Esophagus (tissue), 2 donors: Measurements from ENCODE around the gene SUPT3H. TPM values are rescaled to one million over a fixed set of nuclear protein-coding genes. Genes with fewer than 3 reads are reported as not detected.

Experiments used
- H3K27ac ChIP-seq, 2 donors: one replicate each; pipeline ENCODE4 v1.5.1; 2013; ENCODE audit warnings: low read depth in 2 of 2, mild to moderate bottlenecking in 2 of 2, inconsistent platforms in 1 of 2, low read length in 1 of 2, moderate library complexity in 1 of 2
- H3K27me3 ChIP-seq, 2 donors: one replicate each; pipeline ENCODE4 v1.6.1; 2013; ENCODE audit warnings: low read length in 2 of 2, control low read depth in 1 of 2, mild to moderate bottlenecking in 1 of 2; ENCODE audit not compliant: insufficient read depth in 2 of 2, control insufficient read depth in 1 of 2
- H3K36me3 ChIP-seq, 2 donors: one replicate each; pipeline ENCODE4 v1.6.1; 2013; ENCODE audit warnings: low read length in 1 of 2; ENCODE audit not compliant: control insufficient read depth in 2 of 2, insufficient read depth in 2 of 2
- H3K4me1 ChIP-seq, 2 donors: one replicate each; pipeline ENCODE4 v1.6.1; 2013; ENCODE audit warnings: low read length in 1 of 2; ENCODE audit not compliant: control insufficient read depth in 2 of 2, insufficient read depth in 2 of 2
- H3K4me3 ChIP-seq, 2 donors: one replicate each; pipeline ENCODE4 v1.5.1; 2013; ENCODE audit warnings: low read length in 2 of 2, mild to moderate bottlenecking in 2 of 2, low read depth in 1 of 2, moderate library complexity in 1 of 2
- H3K9me3 ChIP-seq, 2 donors: one replicate each; pipeline ENCODE4 v1.6.1; 2013; ENCODE audit warnings: mild to moderate bottlenecking in 2 of 2, low read depth in 1 of 2, low read length in 1 of 2, moderate library complexity in 1 of 2; ENCODE audit not compliant: control insufficient read depth in 2 of 2, insufficient read depth in 1 of 2
- WGBS, 2 donors: extraction: QIAGEN DNeasy Blood & Tissue Kit; methylation state at CpG; one replicate each; pipeline ENCODE4 v1.1.7; 2013; 5-methylcytosine and 5-hydroxymethylcytosine counted together
- polyA plus RNA-seq, 2 donors: library from polyadenylated mRNA; stranded (reverse); fragments of 200-250 nt; gene quantifications; one replicate each; pipeline ENCODE4 v1.2.3, GENCODE V29; 2013
- donor health status: healthy with polysubstance abuse.
- donor health status: Bipolar disorder and iron deficiency.

SUPT3H gene
- polyA plus RNA-seq, 2 donors: 2.8 to 3.6 TPM

GRCh38 chr6:45420083-45420908, 42.6 kb upstream of the SUPT3H start:
- H3K4me3 ChIP-seq: peak overlapping the region; percentile 13 to 28
- WGBS, 2 donors: 8 to 10% methylated on average over 37 to 40 of the region's 40 CpGs

DNA sequence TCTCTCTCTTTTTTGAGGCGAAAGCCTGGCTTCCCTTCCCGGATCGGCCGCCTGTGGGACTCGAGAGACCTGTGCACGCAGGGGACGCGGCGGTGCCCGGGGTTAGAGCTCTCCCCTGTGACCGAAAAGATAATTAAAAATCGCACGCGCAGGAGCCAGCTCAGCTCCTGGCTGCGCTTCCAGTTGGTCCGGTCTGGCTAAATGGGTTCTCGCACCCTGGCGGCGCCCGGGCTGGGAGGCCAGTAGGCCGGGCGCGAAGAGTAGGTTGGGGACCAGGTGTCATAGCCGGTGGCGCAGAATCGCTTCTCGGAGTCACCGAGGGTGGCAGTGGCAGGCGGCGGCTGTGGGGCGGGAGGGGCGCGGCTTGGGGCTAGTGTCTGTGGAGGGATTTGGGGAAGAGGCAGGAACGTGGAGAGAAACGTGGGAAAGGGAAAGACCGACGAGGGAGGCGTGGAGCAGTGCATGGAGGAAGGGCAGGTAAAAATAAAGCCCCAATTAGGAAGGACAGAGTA, 41.9 kb upstream of the SUPT3H start:
- no peaks in the 10 kb centered on the region for H3K36me3 ChIP-seq
- peaks cover 8 to 10% of the 10 kb centered on the region in 2 donors for H3K4me1 ChIP-seq
- peaks cover 0 to 3% of the 10 kb centered on the region in 2 donors for H3K27me3 ChIP-seq
- WGBS, 2 donors: 5 to 8% methylated on average over 38 of the region's 38 CpGs
- H3K4me3 ChIP-seq: peak overlapping the region; percentile 13 to 28
- no peaks in the 10 kb centered on the region for H3K9me3 ChIP-seq
- no peak overlapping the region for H3K27ac ChIP-seq

More at GRCh38 chr6:45420083-45420908, 42.6 kb upstream of the SUPT3H start:
- peaks cover 8 to 10% of the 10 kb centered on the region in 2 donors for H3K4me1 ChIP-seq
- no peaks in the 10 kb centered on the region for H3K9me3 ChIP-seq
- no peak overlapping the region for H3K27ac ChIP-seq
- H3K27me3 ChIP-seq: peaks cover 0 to 3% of the 10 kb centered on the region in 2 donors
- H3K36me3 ChIP-seq: no peaks in the 10 kb centered on the region

- H3K27ac ChIP-seq: no peak overlapping the region
- H3K4me3 ChIP-seq: no peak overlapping the region
- no peaks in the 10 kb centered on the region for H3K9me3 ChIP-seq
These were observed 39.7 kb upstream of the SUPT3H start for GRCh38 chr6:45417436-45417835.

DNA sequence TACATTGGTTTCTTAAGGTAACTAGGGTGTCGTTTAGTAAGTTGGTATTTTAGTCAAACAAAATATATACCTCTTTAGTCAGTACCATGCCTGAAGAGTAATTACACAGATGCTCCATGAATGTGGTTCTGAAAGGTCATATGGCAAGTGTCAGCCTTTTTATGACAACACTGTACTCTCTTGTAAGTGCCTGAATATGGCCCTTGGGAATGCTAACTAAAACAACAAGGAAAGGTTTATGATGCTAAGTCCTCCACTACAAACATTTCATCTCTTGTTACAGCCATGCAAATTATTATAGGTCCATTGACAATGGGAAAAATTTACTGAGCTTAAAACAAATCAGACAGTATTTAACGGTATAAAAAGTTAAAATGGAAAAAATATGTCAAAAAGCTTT, 39.0 kb upstream of the SUPT3H start:
- Histone ChIP-seq H3K4me1 (peaks cover 6 to 8% of the 10 kb centered on the region in 2 donors), H3K27me3 (no peaks in the 10 kb centered on the region), H3K4me3 (no peak overlapping the region), H3K9me3 (no peaks in the 10 kb centered on the region), H3K27ac (no peak overlapping the region), H3K36me3 (no peaks in the 10 kb centered on the region)
- 74 to 77% methylated on average over 2 of the region's 2 CpGs for WGBS, 2 donors

More at GRCh38 chr6:45417436-45417835, 39.7 kb upstream of the SUPT3H start:
- H3K4me1 ChIP-seq: peaks cover 6 to 8% of the 10 kb centered on the region in 2 donors
- no peaks in the 10 kb centered on the region for H3K36me3 ChIP-seq
- no peaks in the 10 kb centered on the region for H3K27me3 ChIP-seq
- WGBS, 2 donors: 88 to 93% methylated on average over 2 of the region's 2 CpGs

GRCh38 chr6:45415788-45416518, 38.2 kb upstream of the SUPT3H start:
- Histone ChIP-seq H3K9me3 (no peaks in the 10 kb centered on the region), H3K36me3 (no peaks in the 10 kb centered on the region), H3K27me3 (no peaks in the 10 kb centered on the region), H3K4me3 (no peak overlapping the region), H3K4me1 (peaks cover 4 to 5% of the 10 kb centered on the region in 2 donors), H3K27ac (no peak overlapping the region)
- 50 to 58% methylated on average over 3 of the region's 3 CpGs for WGBS, 2 donors

DNA sequence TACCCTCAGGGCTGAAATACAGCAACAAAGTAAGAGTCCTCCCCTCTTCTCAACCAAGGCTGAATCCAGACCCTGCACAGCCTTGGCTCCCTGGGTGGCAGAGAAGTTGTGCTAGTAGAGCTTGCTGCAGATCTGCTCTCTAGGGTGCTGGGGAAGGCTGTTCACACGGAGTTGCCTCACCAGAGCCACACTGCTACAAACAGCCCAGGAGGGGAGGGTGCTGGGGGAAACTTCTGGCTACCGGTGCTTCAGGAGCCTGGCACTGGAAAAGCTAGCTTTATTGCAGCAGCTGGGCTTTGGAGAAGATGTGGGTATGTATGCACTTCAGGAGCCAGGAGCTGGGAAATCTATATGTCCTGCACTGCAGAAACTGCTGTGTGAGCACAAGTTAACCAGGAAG, 37.6 kb upstream of the SUPT3H start:
- no peaks in the 10 kb centered on the region for H3K27me3 ChIP-seq
- WGBS, 2 donors: 40 to 51% methylated on average over 2 of the region's 2 CpGs
- no peak overlapping the region for H3K27ac ChIP-seq
- no peak overlapping the region for H3K4me3 ChIP-seq
- H3K4me1 ChIP-seq: peaks cover 4 to 5% of the 10 kb centered on the region in 2 donors
- H3K36me3 ChIP-seq: no peaks in the 10 kb centered on the region
- H3K9me3 ChIP-seq: no peaks in the 10 kb centered on the region

DNA sequence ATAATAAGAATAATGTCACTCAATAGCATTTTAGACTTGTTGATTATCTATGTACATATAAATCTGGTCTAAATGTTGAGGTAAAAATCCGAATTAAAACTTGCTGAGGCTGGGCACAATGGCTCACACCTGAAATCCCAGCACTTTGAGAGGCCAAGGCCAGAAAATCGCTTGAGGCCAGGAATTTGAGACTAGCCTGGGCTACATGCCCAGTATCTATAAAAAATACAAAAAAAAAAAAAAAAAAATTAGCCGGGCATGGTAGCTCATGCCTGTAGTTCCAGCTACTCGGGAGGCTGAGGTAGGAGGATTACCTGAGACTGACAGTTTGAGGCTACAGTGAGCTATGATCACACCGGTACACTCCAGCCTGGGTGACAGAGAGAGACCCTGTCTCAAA, 34.2 kb upstream of the SUPT3H start:
- H3K36me3 ChIP-seq: no peaks in the 10 kb centered on the region
- no peak overlapping the region for H3K4me3 ChIP-seq
- no peak overlapping the region for H3K27ac ChIP-seq
- H3K4me1 ChIP-seq: no peaks in the 10 kb centered on the region
- no peaks in the 10 kb centered on the region for H3K9me3 ChIP-seq
- 54 to 71% methylated on average over 5 of the region's 5 CpGs for WGBS, 2 donors
- no peaks in the 10 kb centered on the region for H3K27me3 ChIP-seq

GRCh38 chr6:45400021-45400420, 22.3 kb upstream of the SUPT3H start:
- Histone ChIP-seq H3K9me3 (no peaks in the 10 kb centered on the region), H3K4me1 (no peaks in the 10 kb centered on the region), H3K36me3 (no peaks in the 10 kb centered on the region), H3K4me3 (no peak overlapping the region), H3K27ac (no peak overlapping the region), H3K27me3 (no peaks in the 10 kb centered on the region)
- 69 to 87% methylated on average over 2 of the region's 2 CpGs for WGBS, 2 donors

- no peaks in the 10 kb centered on the region for H3K36me3 ChIP-seq
- H3K4me1 ChIP-seq: no peaks in the 10 kb centered on the region
- no peaks in the 10 kb centered on the region for H3K27me3 ChIP-seq
- H3K4me3 ChIP-seq: no peak overlapping the region
- H3K9me3 ChIP-seq: no peaks in the 10 kb centered on the region
- 75 to 79% methylated on average over 2 of the region's 2 CpGs for WGBS, 2 donors
- H3K27ac ChIP-seq: no peak overlapping the region
These were observed 20.5 kb upstream of the SUPT3H start for GRCh38 chr6:45398075-45398813.
